Esophagus muscularis mucosa (tissue), 3 donors: Measurements from ENCODE around the gene SETD1A.

Experiments
- CTCF ChIP-seq, 3 experiments: fragments of 200-600 bp in 2 of 3; fragments of 450-650 bp in 1 of 3; sonication (generic) in 2 of 3; IDR thresholded peaks; one replicate each; pipeline ENCODE4 v1.5.1; 2017 to 2019; ENCODE audit warnings: antibody characterized with exemption in 3 of 3, mild to moderate bottlenecking in 2 of 3, moderate library complexity in 1 of 3
- POLR2AphosphoS5 ChIP-seq, 2 donors: sonication (generic); formaldehyde crosslinking; IDR thresholded peaks; one replicate each; pipeline ENCODE4 v1.6.1; 2017; ENCODE audit warnings: antibody characterized with exemption in 2 of 2

- no peak for TF ChIP-seq CTCF (IDR thresholded peaks at IDR 0.05)
- TF ChIP-seq POLR2AphosphoS5 (IDR thresholded peaks at IDR 0.05) = no peak
Measured at GRCh38 chr16:30931068-30931650, 26.4 kb upstream of the SETD1A start.
